SK-MEL-5 (cell line): ENCODE measurements around the gene RAG2. TPM values are rescaled to one million over a fixed set of nuclear protein-coding genes. Genes with fewer than 3 reads are reported as not detected.
"Not testable (repeated sequence)": the region's sequence is repeated elsewhere in the genome, so short reads cannot be mapped to it uniquely, and the experiment has no call there.

Source experiments
- DNase-seq: peaks from one replicate; pipeline ENCODE4 v3.0.0-alpha.2; 2016; ENCODE audit warnings: low read depth, low spot score
- in situ Hi-C: cut with HindIII; loops from 2 replicates; pipeline ENCODE4 v1.10.0; 2016; ENCODE audit warnings: low sequenced_read_pairs, high pct_unique_total_duplicates, low pct_unique_long_range_greater_than_20kb
- total RNA-seq: library from RNA; depleted of rRNA; stranded (reverse); fragments of >200 nt; shearing (Covaris generic); gene quantifications from 2 replicates; pipeline ENCODE4 v1.2.3, GENCODE V29; 2014; rRNA removed

RAG2 gene
- total RNA-seq, 1 experiment from 2014 or later, result not detected

- peak; percentile 40 for DNase-seq
- in situ Hi-C loops, result no loop called here
Measured at GRCh38 chr11:36566407-36567053, 31.5 kb downstream of the RAG2 start.

- in situ Hi-C loops, result no loop called here
- no peak for DNase-seq
Measured at GRCh38 chr11:36565031-36565610, 32.9 kb downstream of the RAG2 start.

- DNase-seq, result peak; percentile 82
- in situ Hi-C loops, result no loop called here
Measured at GRCh38 chr11:36564376-36565030, 33.5 kb downstream of the RAG2 start.

GRCh38 chr11:36558571-36559413 is 39.2 kb downstream of the RAG2 start:
- no peak for DNase-seq
- in situ Hi-C loops, result no loop called here

GRCh38 chr11:36557991-36558390 is 40.0 kb downstream of the RAG2 start:
- DNase-seq, result no peak
- in situ Hi-C loops, result no loop called here

GRCh38 chr11:36557390-36557789 is 40.6 kb downstream of the RAG2 start:
- in situ Hi-C loops, result not testable (repeated sequence)

GRCh38 chr11:36550385-36551115 is 47.5 kb downstream of the RAG2 start:
- DNase-seq, result no peak
- in situ Hi-C loops, result no loop called here

More at GRCh38 chr11:36557390-36557789, 40.6 kb downstream of the RAG2 start:
- not testable (repeated sequence) for DNase-seq

Other genes with a start within 250 kb of the RAG2 start
- gene TRAF6, start 88.0 kb downstream of the RAG2 start, total RNA-seq, result 9.6 TPM in 2 replicates
- 0.61 and 0.80 TPM in 2 replicates for gene RAG1, start 30.2 kb downstream of the RAG2 start, total RNA-seq
- 29.8 and 33.6 TPM in 2 replicates for gene IFTAP, start 3.7 kb downstream of the RAG2 start, total RNA-seq